ENCODE measurements around the gene DNAJC19. TPM values are rescaled to one million over a fixed set of nuclear protein-coding genes. Genes with fewer than 3 reads are reported as not detected.

The DNAJC19 gene
- total RNA-seq, 1 experiment from 2014 or later = 56.8 TPM

- ChIA-PET POLR2A (no interaction called here), CTCF (no interaction called here)
- in situ Hi-C loops (cut with HindIII; ENCODE audit: low pct_unique_long_range_greater_than_20kb, low sequenced_read_pairs) (no loop called here), intact Hi-C loops (cut with micrococcal nuclease; ENCODE audit: unreplicated experiment) (loop anchor here (10.0 kb wide), 1 partner anchor 177 kb away; no protein-coding TSS in a partner anchor)
- Histone ChIP-seq H3K36me3 (ENCODE audit: control insufficient read depth, insufficient read depth, low read length) (peaks cover 23% of the 10 kb centered on the region), H3K4me3 (ENCODE audit: low read depth in 2 of 2, low read length in 2 of 2) (no peak overlapping the region), H3K27me3 (ENCODE audit: control insufficient read depth, insufficient read depth, low read length) (no peaks in the 10 kb centered on the region), H3K4me1 (ENCODE audit: control insufficient read depth, insufficient read depth, low read length) (no peaks in the 10 kb centered on the region), H3K9me3 (ENCODE audit: control insufficient read depth, insufficient read depth, low read depth, low read length) (no peaks in the 10 kb centered on the region), H3K27ac (ENCODE audit: low read length) (no peak overlapping the region)
- BruUV-seq (replicated peaks) = no TSS peak
- ATAC-seq (no peak), DNase-seq (ENCODE audit: low read depth, low spot score) (no peak)
- TF ChIP-seq SIN3A (IDR thresholded peaks at IDR 0.05; ENCODE audit: borderline replicate concordance, insufficient read depth, low read depth, low read length) (no peak), REST (IDR thresholded peaks at IDR 0.05; ENCODE audit: insufficient read depth in 1 of 2, low read depth in 2 of 2, low read length in 1 of 2) (no peak), TCF7L2 (IDR thresholded peaks at IDR 0.05; ENCODE audit: low read depth, low read length) (no peak), POLR2AphosphoS5 (IDR thresholded peaks at IDR 0.05; ENCODE audit: low read depth, low read length) (no peak; the same call in 1 of the 2 replicates), CTCF (IDR thresholded peaks at IDR 0.05) (no peak)
Measured at GRCh38 chr3:180981912-180982311, 7.6 kb downstream of the DNAJC19 start.

GRCh38 chr3:180980611-180981010 lies 8.9 kb downstream of the DNAJC19 start:
- Histone ChIP-seq H3K9me3 (ENCODE audit: control insufficient read depth, insufficient read depth, low read depth, low read length) (no peaks in the 10 kb centered on the region), H3K27me3 (ENCODE audit: control insufficient read depth, insufficient read depth, low read length) (no peaks in the 10 kb centered on the region), H3K4me3 (ENCODE audit: low read depth in 2 of 2, low read length in 2 of 2) (no peak overlapping the region), H3K27ac (ENCODE audit: low read length) (no peak overlapping the region), H3K36me3 (ENCODE audit: control insufficient read depth, insufficient read depth, low read length) (peaks cover 35% of the 10 kb centered on the region), H3K4me1 (ENCODE audit: control insufficient read depth, insufficient read depth, low read length) (no peaks in the 10 kb centered on the region)
- no peak for TF ChIP-seq TCF7L2 (IDR thresholded peaks at IDR 0.05; ENCODE audit: low read depth, low read length)
- no peak for TF ChIP-seq SIN3A (IDR thresholded peaks at IDR 0.05; ENCODE audit: borderline replicate concordance, insufficient read depth, low read depth, low read length)
- no peak for TF ChIP-seq POLR2AphosphoS5 (IDR thresholded peaks at IDR 0.05; ENCODE audit: low read depth, low read length)
- TF ChIP-seq CTCF (IDR thresholded peaks at IDR 0.05) = no peak
- no peak for TF ChIP-seq REST (IDR thresholded peaks at IDR 0.05; ENCODE audit: insufficient read depth in 1 of 2, low read depth in 2 of 2, low read length in 1 of 2)
- ATAC-seq = no peak
- BruUV-seq (replicated peaks) = no TSS peak
- CTCF ChIA-PET = no interaction called here
- intact Hi-C loops (cut with micrococcal nuclease; ENCODE audit: unreplicated experiment) = loop anchor here (10.0 kb wide), 1 partner anchor 176 kb away; no protein-coding TSS in a partner anchor
- POLR2A ChIA-PET = no interaction called here
- no peak for DNase-seq (ENCODE audit: low read depth, low spot score)
- in situ Hi-C loops (cut with HindIII; ENCODE audit: low pct_unique_long_range_greater_than_20kb, low sequenced_read_pairs) = no loop called here

All from Panc1 (cell line).